SU-DHL-6 (cell line): Measurements from ENCODE around the gene WWTR1.

ENCODE experiments used
- H2AFZ ChIP-seq: fragments of 200-600 bp; sonication (generic); 2 replicates; pipeline ENCODE4 v1.6.1; 2014; ENCODE audit warnings: low read depth, mild to moderate bottlenecking, moderate library complexity, mixed read lengths, antibody characterized with exemption, low read length; ENCODE audit not compliant: severe bottlenecking
- H3F3A ChIP-seq: fragments of 200-600 bp; shearing (Covaris generic); 2 replicates; pipeline ENCODE4 v1.6.0; 2016; ENCODE audit warnings: antibody characterized with exemption, mild to moderate bottlenecking; ENCODE audit not compliant: insufficient read depth
- H3K27ac ChIP-seq: fragments of 200-600 bp; sonication (generic); 2 replicates; pipeline ENCODE4 v1.5.1; 2016; ENCODE audit warnings: low read depth, mild to moderate bottlenecking, low read length, moderate library complexity, mixed read lengths
- H3K27me3 ChIP-seq: fragments of 200-600 bp; sonication (generic), shearing (Covaris generic); 2 replicates; pipeline ENCODE4 v1.6.0; 2014; ENCODE audit warnings: mild to moderate bottlenecking, low read length
- H3K36me3 ChIP-seq: fragments of 200-600 bp; sonication (generic); 2 replicates; pipeline ENCODE4 v1.6.1; 2014; ENCODE audit warnings: mild to moderate bottlenecking, low read length, mixed read lengths
- H3K4me2 ChIP-seq: fragments of 300-600, 200-600 bp; shearing (Covaris generic), sonication (generic); 2 replicates; pipeline ENCODE4 v1.6.0; 2014; ENCODE audit warnings: low read length, low read depth, mild to moderate bottlenecking; ENCODE audit not compliant: poor library complexity, severe bottlenecking
- H3K4me3 ChIP-seq: fragments of 200-600 bp; sonication (generic); 2 replicates; pipeline ENCODE4 v1.5.1; 2014; ENCODE audit warnings: antibody characterized with exemption, low read length, mild to moderate bottlenecking, mixed read lengths; ENCODE audit not compliant: insufficient read depth, poor library complexity, severe bottlenecking
- H3K79me2 ChIP-seq: fragments of 200-600 bp; sonication (generic); 2 replicates; pipeline ENCODE4 v1.6.1; 2014; ENCODE audit warnings: mild to moderate bottlenecking, low read length, moderate library complexity; ENCODE audit not compliant: insufficient read depth
- H3K9ac ChIP-seq: fragments of 200-600 bp; sonication (generic); 2 replicates; pipeline ENCODE4 v1.7.0; 2014; ENCODE audit warnings: mild to moderate bottlenecking, low read length
- H3K9me2 ChIP-seq: fragments of 200-600 bp; sonication (generic); replicated peaks from 2 replicates; pipeline ENCODE4 v1.6.1; 2014; ENCODE audit warnings: low read length; ENCODE audit not compliant: insufficient read depth
- H3K9me3 ChIP-seq: fragments of 200-600 bp; sonication (generic); 2 replicates; pipeline ENCODE4 v1.6.1; 2014; ENCODE audit warnings: low read length, mixed read lengths; ENCODE audit not compliant: insufficient read depth
- H4K20me1 ChIP-seq: fragments of 200-600 bp; sonication (generic); 2 replicates; pipeline ENCODE4 v1.6.1; 2014; ENCODE audit warnings: low read depth, mild to moderate bottlenecking, antibody characterized with exemption, low read length, moderate library complexity, mixed read lengths
- CTCF ChIP-seq: fragments of 200-600 bp; sonication (generic); IDR thresholded peaks from one replicate; pipeline ENCODE4 v1.5.1; 2017; ENCODE audit warnings: antibody characterized with exemption, mild to moderate bottlenecking, low read length, moderate library complexity; ENCODE audit not compliant: insufficient read depth, poor library complexity, severe bottlenecking
- EZH2phosphoT487 ChIP-seq: fragments of 200-600 bp; sonication (generic), shearing (Covaris generic); conservative IDR thresholded peaks from 2 replicates; pipeline ENCODE4 v1.6.1; 2018; ENCODE audit warnings: mild to moderate bottlenecking, antibody characterized with exemption, low read length, moderate library complexity, mixed read lengths

Gene WWTR1

GRCh38 chr3:149559525-149559924 is 98.3 kb downstream of the WWTR1 start:
- no peaks in the 10 kb centered on the region for H3K79me2 ChIP-seq
- no peak overlapping the region for H3K27ac ChIP-seq

GRCh38 chr3:149555927-149556326 is 101.9 kb downstream of the WWTR1 start:
- H3F3A ChIP-seq, result no peaks in the 10 kb centered on the region
- no peaks in the 10 kb centered on the region for H3K9me2 ChIP-seq
- no peak overlapping the region for H3K27ac ChIP-seq
- H3K4me2 ChIP-seq, result no peak overlapping the region
- no peaks in the 10 kb centered on the region for H4K20me1 ChIP-seq
- 0 out of 2 replicates have a peak, but pooled peaks cover 3% of the 10 kb centered on the region for H3K27me3 ChIP-seq
- H3K36me3 ChIP-seq, result no peaks in the 10 kb centered on the region
- no peak overlapping the region for H3K9ac ChIP-seq
- no peak for TF ChIP-seq EZH2phosphoT487
- no peak for TF ChIP-seq CTCF
- H3K9me3 ChIP-seq, result no peaks in the 10 kb centered on the region
- H2AFZ ChIP-seq, result no peak overlapping the region
- H3K4me3 ChIP-seq, result no peak overlapping the region
- no peaks in the 10 kb centered on the region for H3K79me2 ChIP-seq

More at GRCh38 chr3:149559525-149559924, 98.3 kb downstream of the WWTR1 start:
- H3K9me2 ChIP-seq, result no peaks in the 10 kb centered on the region
- no peaks in the 10 kb centered on the region for H3F3A ChIP-seq
- H3K36me3 ChIP-seq, result no peaks in the 10 kb centered on the region
- H3K9ac ChIP-seq, result no peak overlapping the region
- no peaks in the 10 kb centered on the region for H3K9me3 ChIP-seq
- H3K4me2 ChIP-seq, result no peak overlapping the region
- no peaks in the 10 kb centered on the region for H3K27me3 ChIP-seq
- H2AFZ ChIP-seq, result no peak overlapping the region
- H3K4me3 ChIP-seq, result no peak overlapping the region
- H4K20me1 ChIP-seq, result no peaks in the 10 kb centered on the region
- no peak for TF ChIP-seq CTCF
- no peak for TF ChIP-seq EZH2phosphoT487

GRCh38 chr3:149554826-149555225 is 103.0 kb downstream of the WWTR1 start:
- no peaks in the 10 kb centered on the region for H4K20me1 ChIP-seq
- no peaks in the 10 kb centered on the region for H3K79me2 ChIP-seq
- H2AFZ ChIP-seq, result no peak overlapping the region
- H3K9me3 ChIP-seq, result no peaks in the 10 kb centered on the region
- no peaks in the 10 kb centered on the region for H3K9me2 ChIP-seq
- no peak overlapping the region for H3K4me2 ChIP-seq
- 0 out of 2 replicates have a peak, but pooled peaks cover 3% of the 10 kb centered on the region for H3K27me3 ChIP-seq
- H3K36me3 ChIP-seq, result no peaks in the 10 kb centered on the region
- H3K4me3 ChIP-seq, result no peak overlapping the region
- H3K9ac ChIP-seq, result no peak overlapping the region
- TF ChIP-seq CTCF, result no peak
- no peak for TF ChIP-seq EZH2phosphoT487
- H3F3A ChIP-seq, result no peaks in the 10 kb centered on the region
- no peak overlapping the region for H3K27ac ChIP-seq
